ENCODE measurements around the gene PSD2.

GRCh38 chr5:139855451-139855850 lies 59.8 kb downstream of the PSD2 start:
- TF ChIP-seq CTCF (IDR thresholded peaks at IDR 0.05) = no peak
- no peak for TF ChIP-seq POLR2A (IDR thresholded peaks at IDR 0.05)
